GM12874 (cell line): ENCODE data around the gene FBXL7.

ENCODE experiments used
- TF ChIP-seq, protein P1 (sequence below): IDR thresholded peaks from 2 replicates; pipeline ENCODE4 v1.5.1; 2011; ENCODE audit warnings: low read depth, mild to moderate bottlenecking, control low read depth, low read length, moderate library complexity; ENCODE audit not compliant: insufficient read depth

The FBXL7 gene

DNA sequence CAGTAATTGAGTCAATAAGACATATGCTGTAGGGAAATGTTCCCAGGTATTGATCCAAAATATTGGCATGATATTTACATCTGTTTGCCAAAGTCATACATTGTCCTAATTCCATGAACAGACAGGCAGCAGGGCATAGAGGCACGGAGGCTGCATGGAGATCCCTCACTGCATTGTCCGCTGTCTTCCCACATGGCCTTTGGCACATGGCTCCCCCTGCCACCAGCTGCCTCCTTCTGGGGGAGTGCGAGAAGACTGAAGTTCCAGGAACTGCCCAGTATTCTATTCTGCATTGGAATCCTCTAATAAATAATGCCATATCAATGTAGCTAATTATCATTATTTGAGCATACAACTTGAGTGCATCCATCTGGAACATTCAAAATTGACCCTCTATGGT is 269.0 kb downstream of the FBXL7 start:
- TF ChIP-seq, protein P1, sequence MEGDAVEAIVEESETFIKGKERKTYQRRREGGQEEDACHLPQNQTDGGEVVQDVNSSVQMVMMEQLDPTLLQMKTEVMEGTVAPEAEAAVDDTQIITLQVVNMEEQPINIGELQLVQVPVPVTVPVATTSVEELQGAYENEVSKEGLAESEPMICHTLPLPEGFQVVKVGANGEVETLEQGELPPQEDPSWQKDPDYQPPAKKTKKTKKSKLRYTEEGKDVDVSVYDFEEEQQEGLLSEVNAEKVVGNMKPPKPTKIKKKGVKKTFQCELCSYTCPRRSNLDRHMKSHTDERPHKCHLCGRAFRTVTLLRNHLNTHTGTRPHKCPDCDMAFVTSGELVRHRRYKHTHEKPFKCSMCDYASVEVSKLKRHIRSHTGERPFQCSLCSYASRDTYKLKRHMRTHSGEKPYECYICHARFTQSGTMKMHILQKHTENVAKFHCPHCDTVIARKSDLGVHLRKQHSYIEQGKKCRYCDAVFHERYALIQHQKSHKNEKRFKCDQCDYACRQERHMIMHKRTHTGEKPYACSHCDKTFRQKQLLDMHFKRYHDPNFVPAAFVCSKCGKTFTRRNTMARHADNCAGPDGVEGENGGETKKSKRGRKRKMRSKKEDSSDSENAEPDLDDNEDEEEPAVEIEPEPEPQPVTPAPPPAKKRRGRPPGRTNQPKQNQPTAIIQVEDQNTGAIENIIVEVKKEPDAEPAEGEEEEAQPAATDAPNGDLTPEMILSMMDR, result no peak

DNA sequence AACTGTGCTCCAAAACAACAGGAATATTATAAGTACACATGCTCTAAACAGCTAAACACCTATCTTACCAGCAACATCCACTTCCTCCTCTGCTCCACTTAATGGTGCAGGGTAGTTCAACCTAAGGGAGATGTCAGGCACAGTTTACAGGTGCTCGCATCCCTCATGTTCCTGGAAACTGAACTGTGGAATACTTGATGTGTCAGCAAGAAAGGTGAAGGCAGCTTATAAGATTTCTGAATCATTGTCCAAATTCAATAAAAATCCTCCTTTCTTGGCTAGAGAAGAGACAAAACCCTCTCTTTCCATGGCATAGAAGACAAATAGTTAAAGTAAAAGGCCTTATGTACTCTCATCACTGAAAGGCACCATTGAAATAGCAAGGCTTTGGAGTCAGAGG is 272.2 kb downstream of the FBXL7 start:
- TF ChIP-seq, protein P1, result no peak

DNA sequence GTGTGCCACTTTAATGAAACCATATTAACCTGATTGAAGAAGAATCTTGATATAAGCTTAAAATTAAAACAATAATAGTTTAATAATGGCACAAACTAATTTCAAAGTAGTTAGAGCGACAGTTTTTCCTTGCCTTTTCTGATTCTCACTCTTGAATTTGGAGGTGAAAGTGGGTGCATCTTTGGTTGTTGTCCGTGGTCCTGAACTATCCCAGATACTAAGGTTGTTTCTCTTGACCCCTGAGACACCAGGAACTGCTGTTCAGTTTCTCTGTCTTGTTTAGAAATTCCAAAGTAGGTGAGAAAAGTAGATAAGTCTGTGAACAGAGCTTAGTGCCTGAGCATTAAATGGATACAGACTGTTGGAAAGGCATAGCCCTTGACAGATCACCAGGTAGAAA is 274.7 kb downstream of the FBXL7 start:
- TF ChIP-seq, protein P1, result no peak

DNA sequence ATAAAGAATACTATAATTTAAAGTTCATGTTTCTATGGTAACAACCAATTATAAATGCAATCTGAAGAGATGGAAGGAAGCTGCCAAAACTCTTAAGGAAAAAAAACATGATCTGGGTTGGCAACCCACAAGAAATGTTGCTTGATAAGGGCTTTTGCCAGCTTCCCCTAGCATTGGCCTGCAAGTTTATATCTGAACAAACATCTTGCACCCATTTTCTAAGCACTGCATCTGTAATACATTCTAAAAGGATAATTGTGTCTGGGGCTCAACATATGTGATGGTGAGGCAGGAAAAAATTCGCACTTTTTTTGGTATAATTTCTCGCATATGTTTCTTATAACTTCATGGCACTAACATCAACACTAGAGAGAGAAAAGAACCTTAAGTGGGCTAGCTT is 276.4 kb downstream of the FBXL7 start:
- TF ChIP-seq, protein P1, result no peak

DNA sequence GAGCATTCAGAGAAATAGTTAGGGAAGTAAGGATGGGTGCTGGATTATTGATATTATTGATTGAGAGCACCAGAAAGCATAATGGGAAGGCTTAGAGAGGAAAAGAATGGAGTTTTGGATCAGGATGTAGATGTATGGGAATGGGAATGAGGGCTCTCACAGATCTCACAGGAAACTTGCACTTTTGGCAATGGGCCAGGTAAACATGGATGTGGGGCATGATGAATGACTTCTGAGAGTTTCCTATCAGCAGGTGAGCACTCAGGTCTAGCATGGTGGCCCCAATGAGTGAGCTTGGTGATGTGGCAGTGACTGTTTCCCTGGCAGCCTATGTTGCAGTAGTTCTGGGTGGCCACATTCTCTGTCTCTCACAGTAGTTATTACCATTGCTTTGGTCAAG is 283.8 kb downstream of the FBXL7 start:
- TF ChIP-seq, protein P1, result no peak

DNA sequence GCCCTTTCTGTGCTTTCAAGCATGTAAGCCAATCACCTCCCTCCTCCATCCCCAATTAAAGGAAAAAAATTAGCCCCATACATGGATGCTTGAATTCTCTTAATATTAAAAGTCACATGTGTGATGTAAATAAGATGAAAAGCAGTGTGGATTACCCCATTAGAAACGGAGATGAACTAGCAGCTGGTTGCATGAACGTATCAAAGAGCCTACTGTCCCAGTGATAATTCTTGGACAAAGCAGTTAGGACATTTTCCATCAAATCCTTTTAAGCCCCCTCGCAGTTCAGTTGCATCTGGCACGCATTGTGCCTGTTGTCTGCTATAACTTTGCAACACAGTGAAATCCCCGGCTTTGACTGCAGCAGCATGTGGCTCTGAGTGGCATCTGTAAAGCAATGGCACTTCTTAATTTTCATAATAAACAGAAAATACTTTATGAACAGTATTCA is 285.6 kb downstream of the FBXL7 start:
- TF ChIP-seq, protein P1, result no peak

DNA sequence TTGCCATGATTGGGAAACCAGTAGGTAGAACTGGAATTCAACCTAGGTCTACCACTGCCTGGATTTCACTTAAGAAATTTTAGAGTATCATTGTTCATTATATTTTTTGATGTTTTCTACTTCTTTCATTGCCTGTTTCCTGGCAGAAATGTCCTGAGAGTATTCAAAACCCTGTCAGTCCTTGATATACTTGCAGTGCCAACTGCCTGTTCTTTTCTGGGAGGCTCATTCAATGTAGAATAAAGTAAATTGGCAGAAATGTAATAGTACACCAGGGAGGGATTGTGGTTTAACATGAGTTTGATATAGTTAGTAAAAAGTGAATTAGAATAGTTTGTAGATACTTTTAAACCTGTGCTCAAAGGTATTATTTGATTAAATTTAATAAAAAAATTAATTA is 286.3 kb downstream of the FBXL7 start:
- TF ChIP-seq, protein P1, result no peak

DNA sequence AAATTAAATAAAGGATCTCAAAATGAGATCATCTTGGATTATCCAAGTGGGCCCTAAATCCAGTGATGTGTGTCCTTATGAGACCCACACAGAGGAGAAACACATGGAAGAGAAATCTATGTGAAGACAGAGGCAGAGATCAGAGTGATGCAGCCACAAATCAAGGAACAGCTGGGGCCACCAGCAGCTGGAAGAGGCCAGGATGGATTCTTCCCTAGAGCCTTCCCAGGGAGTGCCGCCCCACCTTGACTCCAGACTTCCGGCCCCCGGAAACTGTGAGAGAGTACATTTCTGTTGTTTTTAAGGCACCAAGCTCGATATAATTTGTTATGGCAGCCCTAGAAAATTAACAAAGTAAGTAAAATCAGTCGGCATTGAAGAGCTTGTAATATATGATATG is 286.9 kb downstream of the FBXL7 start:
- TF ChIP-seq, protein P1, result no peak
